Gastroesophageal sphincter (tissue), 4 donors: ENCODE results near the gene SPATA6L. TPM values are rescaled to one million over a fixed set of nuclear protein-coding genes. Genes with fewer than 3 reads are reported as not detected.

Experiments
- ATAC-seq: fragments of 150-250 bp; one replicate; pipeline ENCODE4 v1.9.1; 2016; ENCODE audit warnings: mild to moderate bottlenecking, moderate library complexity
- H3K27ac ChIP-seq, 4 donors: fragments of 200-600 bp; sonication (generic) in 3 of 4; 1 replicate in 3 of 4; 2 replicates in 1 of 4; pipeline ENCODE4 v1.5.1; 2016 to 2019
- H3K27me3 ChIP-seq: fragments of 200-600 bp; sonication (generic); one replicate; pipeline ENCODE4 v1.5.1; 2019
- H3K36me3 ChIP-seq, 2 donors: fragments of 200-600 bp; sonication (generic); one replicate each; pipeline ENCODE4 v1.5.1; 2019; ENCODE audit warnings: control low read depth in 1 of 2
- H3K4me1 ChIP-seq, 3 donors: fragments of 200-600 bp; sonication (generic); 1 replicate in 2 of 3; 2 replicates in 1 of 3; pipeline ENCODE4 v1.5.1; 2016 to 2019; ENCODE audit warnings: control low read depth in 2 of 3
- H3K4me3 ChIP-seq, 2 donors: fragments of 200-600 bp; sonication (generic); one replicate each; pipeline ENCODE4 v1.5.1; 2019; ENCODE audit warnings: mild to moderate bottlenecking in 1 of 2, moderate library complexity in 1 of 2
- H3K9me3 ChIP-seq, 3 donors: fragments of 200-600 bp; sonication (generic); one replicate each; pipeline ENCODE4 v1.5.1; 2017 to 2019; ENCODE audit warnings: control low read depth in 2 of 3
- EP300 ChIP-seq: sonication (generic); formaldehyde crosslinking; IDR thresholded peaks from one replicate; pipeline ENCODE4 v1.6.1; 2017; ENCODE audit warnings: antibody characterized with exemption, mild to moderate bottlenecking
- POLR2A ChIP-seq, 2 donors: fragments of 450-650 bp; IDR thresholded peaks; one replicate each; pipeline ENCODE4 v1.6.1; 2017; ENCODE audit warnings: antibody characterized with exemption in 2 of 2, mild to moderate bottlenecking in 2 of 2, moderate library complexity in 1 of 2
- POLR2AphosphoS5 ChIP-seq: sonication (generic); formaldehyde crosslinking; IDR thresholded peaks from one replicate; pipeline ENCODE4 v1.6.1; 2017; ENCODE audit warnings: antibody characterized with exemption
- WGBS, 2 donors: methylation state at CpG; one replicate each; pipeline ENCODE4 v1.1.5; 2018; ENCODE audit warnings: low coverage in 1 of 2; 5-methylcytosine and 5-hydroxymethylcytosine counted together
- total RNA-seq, 4 donors: library from RNA; depleted of rRNA; stranded (reverse); fragments of >200 nt; gene quantifications; one replicate each; pipeline ENCODE4 v1.1.0, GENCODE V29; 2016
- TF ChIP-seq, protein P1 (sequence below), 4 experiments: fragments of 200-600 bp in 2 of 4; fragments of 450-650 bp in 2 of 4; sonication (generic) in 1 of 4; IDR thresholded peaks; one replicate each; pipeline ENCODE4 v1.5.1; 2017 to 2019; ENCODE audit warnings: antibody characterized with exemption in 4 of 4, mild to moderate bottlenecking in 2 of 4, moderate library complexity in 2 of 4

The SPATA6L gene
- total RNA-seq, 4 donors from 2014 or later: 0.69 to 1.9 (median 0.83) TPM

DNA sequence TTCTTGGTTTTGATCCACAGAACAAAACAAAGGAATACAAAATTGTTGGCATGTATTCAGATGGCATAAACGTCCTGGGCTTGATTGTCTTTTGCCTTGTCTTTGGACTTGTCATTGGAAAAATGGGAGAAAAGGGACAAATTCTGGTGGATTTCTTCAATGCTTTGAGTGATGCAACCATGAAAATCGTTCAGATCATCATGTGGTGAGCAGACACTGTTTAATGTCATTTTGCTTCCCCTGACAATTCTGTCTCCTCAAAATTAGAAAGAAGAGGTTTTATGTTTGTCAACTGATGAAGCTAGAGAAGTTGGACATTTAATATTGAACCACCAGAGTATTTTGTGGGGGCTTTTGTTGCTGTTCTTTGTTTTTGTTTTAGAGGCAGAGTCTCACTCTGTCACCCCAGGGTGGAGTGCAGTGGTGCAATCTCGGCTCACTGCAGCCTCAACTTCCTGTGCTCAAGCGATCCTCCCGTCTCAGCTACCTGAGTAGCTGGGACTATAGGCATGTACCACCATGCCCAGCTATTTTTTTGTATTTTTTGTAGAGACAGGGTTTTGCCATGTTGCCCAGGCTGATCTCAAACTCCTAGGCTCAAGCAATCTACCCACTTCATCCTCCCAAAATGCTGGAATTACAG lies 94.0 kb downstream of the SPATA6L start:
- no peaks in the 10 kb centered on the region for H3K9me3 ChIP-seq
- ATAC-seq: no peak
- TF ChIP-seq EP300: no peak
- no peak for TF ChIP-seq POLR2AphosphoS5
- TF ChIP-seq, protein P1, sequence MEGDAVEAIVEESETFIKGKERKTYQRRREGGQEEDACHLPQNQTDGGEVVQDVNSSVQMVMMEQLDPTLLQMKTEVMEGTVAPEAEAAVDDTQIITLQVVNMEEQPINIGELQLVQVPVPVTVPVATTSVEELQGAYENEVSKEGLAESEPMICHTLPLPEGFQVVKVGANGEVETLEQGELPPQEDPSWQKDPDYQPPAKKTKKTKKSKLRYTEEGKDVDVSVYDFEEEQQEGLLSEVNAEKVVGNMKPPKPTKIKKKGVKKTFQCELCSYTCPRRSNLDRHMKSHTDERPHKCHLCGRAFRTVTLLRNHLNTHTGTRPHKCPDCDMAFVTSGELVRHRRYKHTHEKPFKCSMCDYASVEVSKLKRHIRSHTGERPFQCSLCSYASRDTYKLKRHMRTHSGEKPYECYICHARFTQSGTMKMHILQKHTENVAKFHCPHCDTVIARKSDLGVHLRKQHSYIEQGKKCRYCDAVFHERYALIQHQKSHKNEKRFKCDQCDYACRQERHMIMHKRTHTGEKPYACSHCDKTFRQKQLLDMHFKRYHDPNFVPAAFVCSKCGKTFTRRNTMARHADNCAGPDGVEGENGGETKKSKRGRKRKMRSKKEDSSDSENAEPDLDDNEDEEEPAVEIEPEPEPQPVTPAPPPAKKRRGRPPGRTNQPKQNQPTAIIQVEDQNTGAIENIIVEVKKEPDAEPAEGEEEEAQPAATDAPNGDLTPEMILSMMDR (IDR thresholded peaks at IDR 0.05): no peak
- no peak for TF ChIP-seq POLR2A (IDR thresholded peaks at IDR 0.05)
- WGBS, 2 donors: 63 to 69% methylated on average over 4 of the region's 5 CpGs
- peaks cover 0 to 14% of the 10 kb centered on the region in 2 donors for H3K36me3 ChIP-seq
- H3K4me3 ChIP-seq: no peak overlapping the region
- H3K27me3 ChIP-seq: no peaks in the 10 kb centered on the region
- peaks cover 0 to 13% (median 0%) of the 10 kb centered on the region in 3 donors for H3K4me1 ChIP-seq
- H3K27ac ChIP-seq: no peak overlapping the region

GRCh38 chr9:4569101-4569500 lies 97.2 kb downstream of the SPATA6L start:
- H3K4me3 ChIP-seq: no peak overlapping the region
- no peak for TF ChIP-seq POLR2A (IDR thresholded peaks at IDR 0.05)
- TF ChIP-seq, protein P1 (IDR thresholded peaks at IDR 0.05): no peak
- no peak for TF ChIP-seq EP300
- TF ChIP-seq POLR2AphosphoS5: no peak
- no peaks in the 10 kb centered on the region for H3K27me3 ChIP-seq
- peaks cover 0 to 5% (median 0%) of the 10 kb centered on the region in 3 donors for H3K4me1 ChIP-seq
- H3K27ac ChIP-seq: no peak overlapping the region
- peaks cover 0 to 4% of the 10 kb centered on the region in 2 donors for H3K36me3 ChIP-seq
- ATAC-seq: no peak
- H3K9me3 ChIP-seq: no peaks in the 10 kb centered on the region

DNA sequence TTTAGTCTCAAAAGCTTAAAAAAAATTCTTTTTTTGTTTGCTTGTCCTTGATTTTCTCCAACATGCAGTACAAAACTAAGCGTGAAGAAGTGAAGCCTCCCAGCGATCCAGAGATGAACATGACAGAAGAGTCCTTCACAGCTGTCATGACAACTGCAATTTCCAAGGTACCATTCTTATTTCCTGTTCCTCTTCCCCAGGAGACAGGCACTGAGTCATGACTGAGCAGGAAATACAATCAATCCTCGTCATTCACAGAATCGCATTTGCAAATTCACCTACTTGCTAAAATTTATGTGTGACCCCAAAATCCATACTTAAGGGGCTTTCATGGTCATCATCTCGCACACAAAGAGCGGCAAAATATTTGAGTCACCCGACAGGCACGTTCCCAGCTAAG lies 98.7 kb downstream of the SPATA6L start:
- H3K4me1 ChIP-seq: no peaks in the 10 kb centered on the region
- H3K9me3 ChIP-seq: no peaks in the 10 kb centered on the region
- H3K4me3 ChIP-seq: no peak overlapping the region
- WGBS, 2 donors: 82 to 90% methylated on average over 4 to 6 of the region's 8 CpGs
- no peak overlapping the region for H3K27ac ChIP-seq
- H3K27me3 ChIP-seq: no peaks in the 10 kb centered on the region
- no peak for ATAC-seq
- TF ChIP-seq POLR2A (IDR thresholded peaks at IDR 0.05): no peak
- no peak for TF ChIP-seq POLR2AphosphoS5
- TF ChIP-seq, protein P1 (IDR thresholded peaks at IDR 0.05): no peak
- no peak for TF ChIP-seq EP300
- peaks cover 0 to 3% of the 10 kb centered on the region in 2 donors for H3K36me3 ChIP-seq

- Histone ChIP-seq H3K9me3 (no peaks in the 10 kb centered on the region), H3K27me3 (no peaks in the 10 kb centered on the region), H3K4me1 (no peaks in the 10 kb centered on the region), H3K36me3 (no peaks in the 10 kb centered on the region), H3K27ac (no peak overlapping the region), H3K4me3 (no peak overlapping the region)
- no peak for ATAC-seq
- TF ChIP-seq EP300: no peak
- no peak for TF ChIP-seq POLR2AphosphoS5
- TF ChIP-seq, protein P1 (IDR thresholded peaks at IDR 0.05): no peak
- TF ChIP-seq POLR2A (IDR thresholded peaks at IDR 0.05): no peak
- 69 to 80% methylated on average over 1 to 2 of the region's 2 CpGs for WGBS, 2 donors
Observed at GRCh38 chr9:4566806-4567205, 99.5 kb downstream of the SPATA6L start.

GRCh38 chr9:4563105-4563504 lies 103.2 kb downstream of the SPATA6L start:
- Histone ChIP-seq H3K4me3 (no peak overlapping the region), H3K36me3 (no peaks in the 10 kb centered on the region), H3K27me3 (no peaks in the 10 kb centered on the region), H3K9me3 (no peaks in the 10 kb centered on the region), H3K4me1 (peaks cover 0 to 7% (median 2%) of the 10 kb centered on the region in 3 donors), H3K27ac (no peak overlapping the region)
- TF ChIP-seq POLR2AphosphoS5: no peak
- TF ChIP-seq POLR2A (IDR thresholded peaks at IDR 0.05): no peak
- TF ChIP-seq, protein P1 (IDR thresholded peaks at IDR 0.05): no peak
- TF ChIP-seq EP300: no peak
- no peak for ATAC-seq
- 79 to 86% methylated on average over 1 to 2 of the region's 2 CpGs for WGBS, 2 donors
